Measurements from ENCODE around the gene RIMS3. TPM values are rescaled to one million over a fixed set of nuclear protein-coding genes. Genes with fewer than 3 reads are reported as not detected.
"Not testable (repeated sequence)": the region's sequence is repeated elsewhere in the genome, so short reads cannot be mapped to it uniquely, and the experiment has no call there.

Gene RIMS3
- total RNA-seq, 1 experiment from 2014 or later = 19.8 TPM

- CTCF ChIA-PET = interaction anchor here (1.3 to 1.4 kb wide), 2 partner anchors 31 to 50 kb away, joined by 3 to 5 read pairs; no protein-coding TSS in a partner anchor
- no peak for DNase-seq (ENCODE audit: low spot score)
- no peak overlapping the region for H3K27ac Mint-ChIP-seq
- no peaks in the 10 kb centered on the region for H3K36me3 Mint-ChIP-seq
- no peak for ATAC-seq
- POLR2A ChIA-PET = no interaction called here
- TF ChIP-seq ZNF232 (CRISPR knock-in tag; IDR thresholded peaks at IDR 0.05) (no peak), ZNF396 (CRISPR knock-in tag; IDR thresholded peaks at IDR 0.05; ENCODE audit: borderline replicate concordance) (no peak), TCF7 (CRISPR knock-in tag; IDR thresholded peaks at IDR 0.05; ENCODE audit: low read depth) (no peak), NFE2L1 (CRISPR knock-in tag; IDR thresholded peaks at IDR 0.05) (no peak)
- no peak overlapping the region for H3K4me3 Mint-ChIP-seq
- H3K27me3 Mint-ChIP-seq (ENCODE audit: low read depth) = peaks cover 16% of the 10 kb centered on the region
- peaks cover 18% of the 10 kb centered on the region for H3K4me1 Mint-ChIP-seq
- H3K9me3 Mint-ChIP-seq = peaks cover 5% of the 10 kb centered on the region
Measured at GRCh38 chr1:40582116-40582515, 83.4 kb downstream of the RIMS3 start.

DNA sequence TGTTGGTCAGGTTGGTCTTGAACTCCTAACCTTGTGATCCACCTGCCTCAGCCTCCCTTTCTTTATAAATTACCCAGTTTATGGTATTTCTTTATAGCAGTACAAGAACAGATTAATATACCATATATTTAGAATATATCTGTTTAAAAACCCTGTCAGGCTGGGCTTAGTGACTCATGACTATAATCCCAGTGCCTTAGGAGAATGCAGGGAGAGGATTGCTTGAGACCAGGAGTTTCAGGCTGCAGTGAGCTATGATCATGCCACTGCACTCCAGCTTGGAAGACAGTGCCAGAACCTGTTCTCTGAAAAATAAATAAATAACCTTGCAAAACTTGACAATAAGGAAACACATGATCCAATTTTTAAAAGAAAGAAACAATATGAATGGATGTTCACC, 90.1 kb downstream of the RIMS3 start:
- Mint-ChIP-seq H3K9me3 (peaks cover 12% of the 10 kb centered on the region), H3K27me3 (ENCODE audit: low read depth) (peaks cover 8% of the 10 kb centered on the region), H3K4me3 (no peak overlapping the region), H3K4me1 (peaks cover 2% of the 10 kb centered on the region; the same call in 1 of the 2 replicates), H3K36me3 (no peaks in the 10 kb centered on the region), H3K27ac (no peak overlapping the region)
- DNase-seq (ENCODE audit: low spot score) (no peak), ATAC-seq (no peak)
- TF ChIP-seq RORB (CRISPR knock-in tag; IDR thresholded peaks at IDR 0.05) (no peak), CTCF (IDR thresholded peaks at IDR 0.05) (no peak), ZNF317 (CRISPR knock-in tag; IDR thresholded peaks at IDR 0.05; ENCODE audit: borderline replicate concordance, low read depth) (no peak), ZMAT4 (CRISPR knock-in tag; IDR thresholded peaks at IDR 0.05) (no peak), ZNF416 (CRISPR knock-in tag; IDR thresholded peaks at IDR 0.05) (no peak), ZNF671 (CRISPR knock-in tag; IDR thresholded peaks at IDR 0.05) (no peak)
- TF ChIP-seq, protein P1, sequence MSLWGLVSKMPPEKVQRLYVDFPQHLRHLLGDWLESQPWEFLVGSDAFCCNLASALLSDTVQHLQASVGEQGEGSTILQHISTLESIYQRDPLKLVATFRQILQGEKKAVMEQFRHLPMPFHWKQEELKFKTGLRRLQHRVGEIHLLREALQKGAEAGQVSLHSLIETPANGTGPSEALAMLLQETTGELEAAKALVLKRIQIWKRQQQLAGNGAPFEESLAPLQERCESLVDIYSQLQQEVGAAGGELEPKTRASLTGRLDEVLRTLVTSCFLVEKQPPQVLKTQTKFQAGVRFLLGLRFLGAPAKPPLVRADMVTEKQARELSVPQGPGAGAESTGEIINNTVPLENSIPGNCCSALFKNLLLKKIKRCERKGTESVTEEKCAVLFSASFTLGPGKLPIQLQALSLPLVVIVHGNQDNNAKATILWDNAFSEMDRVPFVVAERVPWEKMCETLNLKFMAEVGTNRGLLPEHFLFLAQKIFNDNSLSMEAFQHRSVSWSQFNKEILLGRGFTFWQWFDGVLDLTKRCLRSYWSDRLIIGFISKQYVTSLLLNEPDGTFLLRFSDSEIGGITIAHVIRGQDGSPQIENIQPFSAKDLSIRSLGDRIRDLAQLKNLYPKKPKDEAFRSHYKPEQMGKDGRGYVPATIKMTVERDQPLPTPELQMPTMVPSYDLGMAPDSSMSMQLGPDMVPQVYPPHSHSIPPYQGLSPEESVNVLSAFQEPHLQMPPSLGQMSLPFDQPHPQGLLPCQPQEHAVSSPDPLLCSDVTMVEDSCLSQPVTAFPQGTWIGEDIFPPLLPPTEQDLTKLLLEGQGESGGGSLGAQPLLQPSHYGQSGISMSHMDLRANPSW (CRISPR knock-in tag; conservative IDR thresholded peaks at IDR 0.05; ENCODE audit: low read depth) = no peak
- ChIA-PET CTCF (no interaction called here), POLR2A (no interaction called here)

GRCh38 chr1:40574805-40575204, 90.7 kb downstream of the RIMS3 start:
- POLR2A ChIA-PET; H3K4me3 Mint-ChIP-seq; H3K27me3 Mint-ChIP-seq (ENCODE audit: low read depth); H3K36me3 Mint-ChIP-seq; H3K4me1 Mint-ChIP-seq; ATAC-seq; H3K27ac Mint-ChIP-seq; DNase-seq (ENCODE audit: low spot score): not testable (repeated sequence)
- H3K9me3 Mint-ChIP-seq = peaks cover 12% of the 10 kb centered on the region
- CTCF ChIA-PET = interaction anchor here (1.0 kb wide), 1 partner anchor 137 kb away, joined by 8 read pairs; no protein-coding TSS in a partner anchor

Other genes starting within 250 kb of the RIMS3 start
- 6.8 to 8.2 TPM (median 7.1 TPM) in 3 replicates for gene ZFP69B, start 215.2 kb downstream of the RIMS3 start, total RNA-seq (2021)
- 3.2 to 3.9 TPM (median 3.6 TPM) in 3 replicates for gene ZFP69, start 188.4 kb downstream of the RIMS3 start, total RNA-seq (2021)
- 5.5 to 9.8 TPM (median 8.7 TPM) in 3 replicates for gene EXO5, start 156.9 kb downstream of the RIMS3 start, total RNA-seq (2021)
- 5.0 to 9.8 TPM (median 7.7 TPM) in 3 replicates for gene ZNF684, start 134.0 kb downstream of the RIMS3 start, total RNA-seq (2021)
- gene NFYC, start 26.0 kb upstream of the RIMS3 start, total RNA-seq (2021) = 46.5 to 47.5 TPM (median 47.4 TPM) in 3 replicates
- 3.3 to 4.0 TPM (median 3.6 TPM) in 3 replicates for gene KCNQ4, start 118.1 kb upstream of the RIMS3 start, total RNA-seq (2021)
- 22.3 to 24.6 TPM (median 23.9 TPM) in 3 replicates for gene CITED4, start 196.7 kb upstream of the RIMS3 start, total RNA-seq (2021)

Data from WTC11 (cell line).